HCT116 (cell line): Measurements from ENCODE around the gene TFF3. TPM values are rescaled to one million over a fixed set of nuclear protein-coding genes. Genes with fewer than 3 reads are reported as not detected.

ENCODE experiments used
- ATAC-seq: fragments of 200-7000 bp; cut with Tn5 transposase; 2 replicates; pipeline ENCODE4 v1.9.1; 2020; ENCODE audit warnings: mild to moderate bottlenecking, moderate library complexity
- BruUV-seq: library from RNA; stranded (reverse); fragments of 400-500 nt; replicated peaks from 2 replicates; lab custom pipeline; 2021; lab: Mats Ljungman, UMichigan
- CTCF ChIA-PET: fragments of 300-600 bp; sonication (Branson Sonifier 250); formaldehyde crosslinking; loops from one replicate; lab custom pipeline; 2021; ENCODE audit warnings: antibody characterized with exemption; lab: Charles Lee
- POLR2A ChIA-PET: fragments of 300-600, 350-600 bp; sonication (Branson Sonifier 250); formaldehyde crosslinking; loops from one replicate; lab custom pipeline; 2021; ENCODE audit warnings: antibody characterized with exemption; lab: Charles Lee
- RAD21 ChIA-PET, 2 experiments: fragments of 300-600 bp; sonication (Branson Sonifier 250); formaldehyde crosslinking; loops; one replicate each; lab custom pipeline; 2023; ENCODE audit warnings: low total read pairs in 2 of 2; ENCODE audit not compliant: uncharacterized antibody in 2 of 2, unreplicated experiment in 2 of 2, low non-redundant PET in 1 of 2; lab: Charles Lee
- DNase-seq: peaks from one replicate; pipeline ENCODE4 v3.0.0-alpha.2; 2010; ENCODE audit warnings: low read depth, low spot score
- H2AFZ ChIP-seq: fragments of 200-600 bp; shearing (Covaris generic), sonication (generic); 2 replicates; pipeline ENCODE4 v1.6.1; 2017; ENCODE audit warnings: low read depth, mixed run types, mixed read lengths, antibody characterized with exemption, low read length; ENCODE audit not compliant: poor library complexity, severe bottlenecking
- H3K27ac ChIP-seq: 2 replicates; pipeline ENCODE4 v1.5.1; 2012; ENCODE audit warnings: low read depth, low read length
- H3K27me3 ChIP-seq: fragments of 200-600 bp; sonication (generic); 2 replicates; pipeline ENCODE4 v1.6.1; 2016; ENCODE audit warnings: mixed run types, low read length, mixed read lengths; ENCODE audit not compliant: insufficient read depth
- H3K36me3 ChIP-seq, 2 experiments: fragments of 200-500 bp in 1 of 2; fragments of 200-600 bp in 1 of 2; sonication (Bioruptor generic) in 1 of 2; sonication (generic) in 1 of 2; 2 replicates each; pipeline versions ENCODE4 v1.5.1 to v1.6.1; 2014 to 2016; ENCODE audit warnings: low read length in 2 of 2, inconsistent platforms in 1 of 2, mixed read lengths in 1 of 2, mixed run types in 1 of 2; ENCODE audit not compliant: insufficient read depth in 2 of 2, control insufficient read depth in 1 of 2
- H3K4me1 ChIP-seq, 2 experiments: fragments of 200-600 bp in 1 of 2; sonication (generic) in 1 of 2; 2 replicates each; pipeline versions ENCODE4 v1.5.1 to v1.6.1; 2012 to 2017; ENCODE audit warnings: low read length in 2 of 2, inconsistent platforms in 1 of 2, mild to moderate bottlenecking in 1 of 2, mixed read lengths in 1 of 2, mixed run types in 1 of 2, moderate library complexity in 1 of 2; ENCODE audit not compliant: insufficient read depth in 2 of 2, control insufficient read depth in 1 of 2
- H3K4me2 ChIP-seq: fragments of 200-600 bp; sonication (generic); 2 replicates; pipeline ENCODE4 v1.6.1; 2017; ENCODE audit warnings: mixed run types, low read length, mixed read lengths
- H3K4me3 ChIP-seq, 2 experiments: fragments of 200-600 bp in 1 of 2; sonication (generic) in 1 of 2; replicated peaks in 1 of 2; 2 replicates each; pipeline ENCODE4 v1.5.1; 2011 to 2016; ENCODE audit warnings: low read length in 2 of 2, control low read depth in 1 of 2, low read depth in 1 of 2, mild to moderate bottlenecking in 1 of 2, mixed read lengths in 1 of 2, mixed run types in 1 of 2
- H3K79me2 ChIP-seq: fragments of 200-600 bp; sonication (generic); 2 replicates; pipeline ENCODE4 v1.6.1; 2017; ENCODE audit warnings: mild to moderate bottlenecking, mixed run types, low read length, moderate library complexity, mixed read lengths; ENCODE audit not compliant: insufficient read depth
- H3K9ac ChIP-seq: fragments of 200-600 bp; sonication (generic); 2 replicates; pipeline ENCODE4 v1.6.1; 2016; ENCODE audit warnings: low read length, mixed read lengths
- H3K9me2 ChIP-seq: fragments of 200-600 bp; sonication (generic), shearing (Covaris generic); 2 replicates; pipeline ENCODE4 v1.6.1; 2017; ENCODE audit warnings: mixed run types, mild to moderate bottlenecking, moderate library complexity; ENCODE audit not compliant: insufficient read depth
- H3K9me3 ChIP-seq, 2 experiments: fragments of 200-500 bp in 1 of 2; fragments of 200-600 bp in 1 of 2; sonication (Bioruptor generic) in 1 of 2; sonication (generic) in 1 of 2; 2 replicates each; pipeline ENCODE4 v1.6.1; 2014 to 2017; ENCODE audit warnings: low read length in 2 of 2, mixed read lengths in 2 of 2, inconsistent platforms in 1 of 2, low read depth in 1 of 2, mild to moderate bottlenecking in 1 of 2, mixed run types in 1 of 2, moderate library complexity in 1 of 2; ENCODE audit not compliant: control insufficient read depth in 1 of 2, insufficient read depth in 1 of 2
- H4K20me1 ChIP-seq: fragments of 200-600 bp; sonication (generic), shearing (Covaris generic); 2 replicates; pipeline ENCODE4 v1.6.1; 2017; ENCODE audit warnings: mixed run types, mild to moderate bottlenecking, moderate library complexity; ENCODE audit not compliant: insufficient read depth
- CBX3 ChIP-seq: IDR thresholded peaks from 2 replicates; pipeline ENCODE4 v1.6.1; 2012; ENCODE audit warnings: low read depth
- EGR1 ChIP-seq: IDR thresholded peaks from 2 replicates; pipeline ENCODE4 v1.6.1; 2012; ENCODE audit warnings: low read depth
- POLR2AphosphoS5 ChIP-seq: IDR thresholded peaks from 2 replicates; pipeline ENCODE4 v1.6.1; 2011; ENCODE audit warnings: mild to moderate bottlenecking, low read depth, low read length, moderate library complexity
- RAD21 ChIP-seq: IDR thresholded peaks from 2 replicates; pipeline ENCODE4 v1.6.1; 2012; ENCODE audit warnings: low read depth, mild to moderate bottlenecking
- REST ChIP-seq: IDR thresholded peaks from 2 replicates; pipeline ENCODE4 v1.6.1; 2012; ENCODE audit warnings: low read depth
- SP1 ChIP-seq: IDR thresholded peaks from 2 replicates; pipeline ENCODE4 v1.6.1; 2012; ENCODE audit warnings: low read depth
- intact Hi-C: fragments of 100-400 bp; cut with micrococcal nuclease; formaldehyde crosslinking; loops from 2 replicates; pipeline ENCODE4 v1.10.0; 2022
- total RNA-seq: library from RNA; stranded (reverse); gene quantifications from one replicate; pipeline ENCODE4 v1.2.1, GENCODE V29; 2021; ENCODE audit not compliant: unreplicated experiment

The TFF3 gene
- total RNA-seq, 1 experiment from 2014 or later: 0.22 TPM

GRCh38 chr21:42289926-42290325, 25.3 kb downstream of the TFF3 start:
- no peak for ATAC-seq
- no peaks in the 10 kb centered on the region for H3K4me1 ChIP-seq

More at GRCh38 chr21:42289926-42290325, 25.3 kb downstream of the TFF3 start:
- no peak for DNase-seq
- ChIA-PET RAD21 (no interaction called here), POLR2A (no interaction called here), CTCF (no interaction called here)
- Histone ChIP-seq H3K9ac (no peak overlapping the region), H3K27ac (no peak overlapping the region), H3K36me3 (no peaks in the 10 kb centered on the region), H3K9me3 (no peaks in the 10 kb centered on the region; a peak in 1 of 4 replicates), H3K27me3 (no peaks in the 10 kb centered on the region), H4K20me1 (no peaks in the 10 kb centered on the region), H3K9me2 (no peaks in the 10 kb centered on the region), H3K4me2 (no peak overlapping the region), H3K79me2 (no peaks in the 10 kb centered on the region), H3K4me3 (no peak overlapping the region), H2AFZ (no peak overlapping the region)
- BruUV-seq: no TSS peak
- TF ChIP-seq CBX3 (no peak), REST (no peak), RAD21 (no peak), POLR2AphosphoS5 (no peak), EGR1 (no peak), SP1 (no peak)
- intact Hi-C loops: no loop called here
